Large intestine (tissue), 3 donors: ENCODE results near the gene CHRM4. TPM values are rescaled to one million over a fixed set of nuclear protein-coding genes. Genes with fewer than 3 reads are reported as not detected.

ENCODE experiments used
- DNase-seq, 2 donors: peaks; one replicate each; pipeline versions ENCODE4 v3.0.0 to v3.0.0-alpha.2; 2013
- H3K27ac ChIP-seq: one replicate; pipeline ENCODE4 v1.5.1; 2013; ENCODE audit warnings: low read length
- H3K27me3 ChIP-seq: 2 replicates; pipeline ENCODE4 v1.6.1; 2013; ENCODE audit warnings: low read length; ENCODE audit not compliant: control insufficient read depth, insufficient read depth
- H3K36me3 ChIP-seq: 2 replicates; pipeline ENCODE4 v1.6.1; 2013; ENCODE audit warnings: low read length; ENCODE audit not compliant: control insufficient read depth, insufficient read depth
- H3K4me1 ChIP-seq: one replicate; pipeline ENCODE4 v1.6.1; 2013; ENCODE audit warnings: low read length; ENCODE audit not compliant: control insufficient read depth, insufficient read depth
- H3K4me3 ChIP-seq: one replicate; pipeline ENCODE4 v1.5.1; 2013; ENCODE audit warnings: low read length
- H3K9me3 ChIP-seq: one replicate; pipeline ENCODE4 v1.6.1; 2013; ENCODE audit warnings: mild to moderate bottlenecking, low read depth, low read length, moderate library complexity; ENCODE audit not compliant: control insufficient read depth
- WGBS: methylation state at CpG from one replicate; pipeline ENCODE4 v1.1.5; 2013; ENCODE audit warnings: low lambda C conversion rate; ENCODE audit not compliant: insufficient coverage; 5-methylcytosine and 5-hydroxymethylcytosine counted together
- polyA plus RNA-seq: library from polyadenylated mRNA; unstranded; fragments of 120-200 nt; gene quantifications from one replicate; pipeline ENCODE4 v1.2.1, GENCODE V29; 2013

Gene CHRM4
- polyA plus RNA-seq, 1 donor: 7.1 TPM

- H3K36me3 ChIP-seq: peaks cover 40% of the 10 kb centered on the region
- no peak overlapping the region for H3K4me3 ChIP-seq
- no peaks in the 10 kb centered on the region for H3K27me3 ChIP-seq
- no peak overlapping the region for H3K27ac ChIP-seq
- 100% methylated on average over 1 of the region's 7 CpGs for WGBS
- DNase-seq: no peak
- H3K4me1 ChIP-seq: peaks cover 9% of the 10 kb centered on the region
- H3K9me3 ChIP-seq: no peaks in the 10 kb centered on the region
These were observed 31.0 kb upstream of the CHRM4 start for GRCh38 chr11:46422588-46422987.

GRCh38 chr11:46421257-46421880, 29.8 kb upstream of the CHRM4 start:
- peak in 1 of 2 donors; percentile 37 for DNase-seq
- Histone ChIP-seq H3K4me3 (no peak overlapping the region), H3K36me3 (peaks cover 44% of the 10 kb centered on the region), H3K9me3 (no peaks in the 10 kb centered on the region), H3K27me3 (no peaks in the 10 kb centered on the region), H3K27ac (no peak overlapping the region), H3K4me1 (peaks cover 9% of the 10 kb centered on the region)
- WGBS: 40% methylated on average over 1 of the region's 8 CpGs

- Histone ChIP-seq H3K36me3 (peaks cover 52% of the 10 kb centered on the region), H3K27me3 (no peaks in the 10 kb centered on the region), H3K27ac (no peak overlapping the region), H3K9me3 (no peaks in the 10 kb centered on the region), H3K4me3 (no peak overlapping the region), H3K4me1 (peaks cover 9% of the 10 kb centered on the region)
- no peak for DNase-seq
- 100% methylated on average over 1 of the region's 1 CpG for WGBS
These were observed 28.9 kb upstream of the CHRM4 start for GRCh38 chr11:46420513-46420912.

- no peak for DNase-seq
- Histone ChIP-seq H3K36me3 (peaks cover 65% of the 10 kb centered on the region), H3K4me3 (no peak overlapping the region), H3K27me3 (no peaks in the 10 kb centered on the region), H3K27ac (no peak overlapping the region), H3K4me1 (peaks cover 9% of the 10 kb centered on the region), H3K9me3 (no peaks in the 10 kb centered on the region)
- WGBS: 90% methylated on average over 2 of the region's 5 CpGs
These were observed 27.2 kb upstream of the CHRM4 start for GRCh38 chr11:46418751-46419150.

GRCh38 chr11:46417711-46418110, 26.1 kb upstream of the CHRM4 start:
- DNase-seq: no peak
- no peak overlapping the region for H3K27ac ChIP-seq
- H3K4me1 ChIP-seq: peaks cover 6% of the 10 kb centered on the region
- no peaks in the 10 kb centered on the region for H3K9me3 ChIP-seq
- peaks cover 70% of the 10 kb centered on the region for H3K36me3 ChIP-seq
- WGBS: 65% methylated on average over 2 of the region's 7 CpGs
- H3K27me3 ChIP-seq: no peaks in the 10 kb centered on the region
- H3K4me3 ChIP-seq: no peak overlapping the region

- Histone ChIP-seq H3K9me3 (no peaks in the 10 kb centered on the region), H3K4me1 (no peaks in the 10 kb centered on the region), H3K27ac (no peak overlapping the region), H3K27me3 (no peaks in the 10 kb centered on the region), H3K36me3 (peaks cover 68% of the 10 kb centered on the region), H3K4me3 (no peak overlapping the region)
- peak in 1 of 2 donors; percentile 26 for DNase-seq
- 0% methylated on average over 1 of the region's 3 CpGs for WGBS
These were observed 23.3 kb upstream of the CHRM4 start for GRCh38 chr11:46414879-46415278.

GRCh38 chr11:46414466-46414796, 22.9 kb upstream of the CHRM4 start:
- H3K9me3 ChIP-seq: no peaks in the 10 kb centered on the region
- peak in 1 of 2 donors; percentile 75 for DNase-seq
- H3K27ac ChIP-seq: no peak overlapping the region
- WGBS: no CpG with 5 or more reads among the region's 5 CpGs
- H3K36me3 ChIP-seq: peaks cover 69% of the 10 kb centered on the region
- H3K27me3 ChIP-seq: no peaks in the 10 kb centered on the region
- H3K4me3 ChIP-seq: no peak overlapping the region
- no peaks in the 10 kb centered on the region for H3K4me1 ChIP-seq

GRCh38 chr11:46413760-46414465, 22.3 kb upstream of the CHRM4 start:
- Histone ChIP-seq H3K27me3 (no peaks in the 10 kb centered on the region), H3K9me3 (no peaks in the 10 kb centered on the region), H3K27ac (no peak overlapping the region), H3K4me3 (no peak overlapping the region), H3K36me3 (peaks cover 68% of the 10 kb centered on the region), H3K4me1 (no peaks in the 10 kb centered on the region)
- no CpG with 5 or more reads among the region's 9 CpGs for WGBS
- peak in 1 of 2 donors; percentile 53 for DNase-seq

- DNase-seq: no peak
- Histone ChIP-seq H3K4me1 (no peaks in the 10 kb centered on the region), H3K36me3 (peaks cover 72% of the 10 kb centered on the region), H3K27me3 (no peaks in the 10 kb centered on the region), H3K4me3 (no peak overlapping the region), H3K9me3 (no peaks in the 10 kb centered on the region), H3K27ac (no peak overlapping the region)
- WGBS: no CpG with 5 or more reads among the region's 5 CpGs
These were observed 18.4 kb upstream of the CHRM4 start for GRCh38 chr11:46410021-46410420.

- no peaks in the 10 kb centered on the region for H3K27me3 ChIP-seq
- no peak for DNase-seq
- H3K9me3 ChIP-seq: no peaks in the 10 kb centered on the region
- no peak overlapping the region for H3K4me3 ChIP-seq
- peaks cover 72% of the 10 kb centered on the region for H3K36me3 ChIP-seq
- no CpG with 5 or more reads among the region's 6 CpGs for WGBS
- no peaks in the 10 kb centered on the region for H3K4me1 ChIP-seq
- H3K27ac ChIP-seq: no peak overlapping the region
These were observed 16.9 kb upstream of the CHRM4 start for GRCh38 chr11:46408407-46408986.
